ENCODE measurements around the gene ENOX1.

ENOX1 gene

DNA sequence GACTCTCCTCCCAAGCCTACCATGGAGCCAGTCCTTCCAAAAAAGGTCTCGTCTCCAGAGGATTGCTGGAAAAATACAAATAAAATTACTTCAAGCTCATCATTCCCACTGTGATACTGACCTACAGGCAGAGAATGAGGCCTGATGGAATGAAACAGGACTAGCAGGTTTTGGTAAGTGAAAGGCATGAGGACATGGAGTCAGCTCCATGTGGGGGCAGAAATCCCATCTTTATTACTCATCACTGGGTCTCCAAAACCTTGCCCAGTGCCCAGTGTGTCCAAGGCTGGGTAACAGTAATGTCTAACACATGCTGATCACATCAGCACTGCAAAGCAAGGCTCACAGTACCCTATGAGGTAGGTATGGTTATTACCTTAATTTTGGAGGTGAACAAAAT is 528.0 kb downstream of the ENOX1 start:
- DNase-seq (ENCODE audit: low read depth in 2 of 2): no peak

DNA sequence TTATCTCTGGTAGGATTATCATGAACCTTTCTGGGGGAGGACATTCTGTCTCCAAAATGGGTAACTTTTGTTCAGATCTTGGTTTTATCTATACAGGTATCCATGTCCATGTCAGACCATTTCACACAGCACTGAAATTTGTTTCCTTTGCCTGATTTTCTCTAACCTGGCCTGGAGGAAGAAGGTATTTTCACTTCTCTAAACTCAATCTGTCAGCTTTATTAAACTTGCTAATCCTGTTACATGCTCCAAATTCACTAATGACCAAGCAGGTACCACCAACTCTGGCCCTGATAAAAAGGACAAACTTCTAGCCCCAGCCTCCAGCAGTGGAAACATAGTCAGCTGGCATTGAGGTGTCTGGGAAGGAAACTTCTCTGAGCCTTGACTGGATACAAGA is 529.0 kb downstream of the ENOX1 start:
- DNase-seq (ENCODE audit: low read depth in 2 of 2): no peak

DNA sequence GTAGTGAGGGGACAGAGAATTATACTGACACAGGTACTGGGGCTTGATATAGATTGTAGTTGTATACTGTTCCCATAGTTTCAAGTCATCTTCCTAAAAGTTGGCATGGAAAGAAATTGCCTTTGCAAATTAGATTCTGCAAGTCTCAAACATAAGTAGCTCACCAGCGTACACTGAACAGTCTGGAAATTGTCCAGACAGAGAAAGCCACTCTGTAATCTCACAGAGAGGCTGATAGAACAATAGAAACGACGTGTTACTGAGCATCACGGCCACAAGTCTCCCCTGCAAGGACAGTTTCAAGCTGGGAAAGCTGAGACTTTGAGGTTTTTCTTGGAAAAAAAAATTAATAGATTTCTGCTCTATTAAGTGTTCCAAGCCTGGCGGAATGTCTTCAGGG is 534.8 kb downstream of the ENOX1 start:
- DNase-seq (ENCODE audit: low read depth in 2 of 2): no peak

GRCh38 chr13:43246382-43246781 is 540.4 kb downstream of the ENOX1 start:
- DNase-seq (ENCODE audit: low read depth in 2 of 2): no peak

GRCh38 chr13:43245374-43245964 is 541.3 kb downstream of the ENOX1 start:
- peak; percentile 76 to 83 for DNase-seq (ENCODE audit: low read depth in 2 of 2)

DNA sequence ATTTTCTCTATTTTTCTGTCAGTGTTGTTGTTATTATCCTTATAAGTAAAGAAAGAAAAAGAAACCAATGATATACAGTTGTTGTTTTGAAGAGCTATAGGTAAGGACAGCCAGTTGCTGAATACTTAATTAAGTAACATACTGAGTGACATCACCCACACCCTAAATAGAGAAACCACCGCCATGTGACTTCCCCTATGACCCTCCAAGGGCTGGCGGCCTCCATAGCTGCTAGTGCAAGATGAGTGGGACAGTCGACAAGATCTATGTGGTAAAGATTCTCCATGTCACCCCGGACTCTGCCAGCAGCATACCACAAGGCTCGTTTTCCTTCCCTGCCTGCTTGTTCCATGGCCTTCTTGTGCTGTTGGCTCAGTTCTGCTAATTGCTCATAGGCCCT is 542.3 kb downstream of the ENOX1 start:
- DNase-seq (ENCODE audit: low read depth in 2 of 2): no peak

- DNase-seq (ENCODE audit: low read depth in 2 of 2): no peak
Observed at GRCh38 chr13:43243711-43244110, 543.1 kb downstream of the ENOX1 start.

DNA sequence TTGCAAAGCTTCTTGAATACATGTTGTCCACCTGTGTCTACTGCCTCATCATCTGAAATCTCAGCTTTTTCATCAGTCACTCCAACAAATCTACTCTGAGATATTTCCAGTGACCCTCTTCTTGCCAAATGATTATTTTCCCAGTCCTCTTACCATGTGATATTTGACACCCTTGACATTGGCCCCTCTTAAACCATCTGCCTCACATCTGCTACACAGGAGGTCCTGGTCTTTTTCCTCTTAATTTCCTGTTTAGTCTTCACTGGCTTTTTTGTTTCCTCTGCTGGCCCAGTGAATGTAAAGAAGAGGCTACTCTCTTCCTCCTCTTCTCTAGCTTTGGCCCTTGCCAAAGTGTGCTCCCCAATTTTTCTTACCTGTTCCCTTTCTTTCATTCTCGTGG is 544.7 kb downstream of the ENOX1 start:
- no peak for DNase-seq (ENCODE audit: low read depth in 2 of 2)

DNA sequence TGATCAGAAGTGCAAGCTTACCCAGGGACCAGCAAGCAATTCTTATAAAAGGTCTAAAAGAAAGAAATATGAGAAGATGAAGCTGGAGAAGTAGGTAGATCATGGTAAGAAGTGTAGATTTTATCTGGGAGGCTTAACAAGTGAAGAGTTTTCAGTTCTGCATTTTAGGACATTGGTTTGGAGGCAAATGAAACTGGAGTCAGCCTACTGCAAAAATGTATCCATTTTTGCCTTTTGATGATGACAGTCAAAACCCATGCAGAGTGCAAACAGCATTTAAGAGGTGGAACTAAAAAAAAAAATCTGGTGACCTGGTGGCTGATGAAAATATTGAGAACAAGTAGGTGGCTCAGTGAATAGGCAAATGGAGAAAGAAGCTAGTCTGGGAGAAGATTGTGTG is 546.5 kb downstream of the ENOX1 start:
- no peak for DNase-seq (ENCODE audit: low read depth in 2 of 2)

GRCh38 chr13:43239275-43239840 is 547.4 kb downstream of the ENOX1 start:
- DNase-seq (ENCODE audit: low read depth in 2 of 2): no peak

DNA sequence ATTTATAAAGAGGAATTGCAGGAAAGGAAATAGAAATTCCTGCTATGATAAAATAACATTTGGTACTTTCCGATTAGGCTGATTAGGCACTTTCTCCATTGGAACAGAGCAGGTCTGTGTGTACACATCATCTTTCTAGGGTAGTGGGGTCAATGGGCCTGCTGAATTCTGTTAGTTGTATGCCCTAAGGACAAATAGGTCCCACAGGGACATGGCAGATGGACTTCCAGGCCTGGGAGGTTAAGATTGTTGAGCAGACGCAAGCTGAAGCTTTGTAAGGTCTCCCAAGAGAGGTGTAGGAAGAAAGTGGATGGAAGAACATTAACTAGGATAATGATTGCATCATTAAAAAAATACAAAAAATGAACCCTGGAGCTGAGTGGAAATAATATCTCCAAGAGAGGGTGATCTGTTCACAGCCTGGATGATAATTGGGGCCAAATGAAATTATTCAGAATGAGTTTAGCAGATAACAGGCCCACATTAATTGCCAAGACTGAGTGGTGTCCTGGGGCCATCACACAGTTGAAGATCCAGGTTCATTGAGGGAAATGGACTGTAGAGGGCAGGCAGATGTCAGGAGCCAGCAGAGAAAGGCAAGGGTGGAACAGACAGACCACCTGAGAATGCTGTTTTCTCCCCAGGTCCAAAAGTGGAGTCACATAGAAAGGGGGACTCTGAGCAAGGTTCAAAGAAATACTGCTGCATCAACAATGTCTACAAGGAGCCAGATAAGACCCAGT is 548.3 kb downstream of the ENOX1 start:
- no peak for DNase-seq (ENCODE audit: low read depth in 2 of 2)

- no peak for DNase-seq (ENCODE audit: low read depth in 2 of 2)
Observed at GRCh38 chr13:43237616-43238015, 549.2 kb downstream of the ENOX1 start.

GRCh38 chr13:43235028-43235427 is 551.7 kb downstream of the ENOX1 start:
- peak in 1 of 2 experiments; percentile 13 for DNase-seq (ENCODE audit: low read depth in 2 of 2)

- peak; percentile 78 to 80 for DNase-seq (ENCODE audit: low read depth in 2 of 2)
Observed at GRCh38 chr13:43232873-43233265, 553.9 kb downstream of the ENOX1 start.

DNA sequence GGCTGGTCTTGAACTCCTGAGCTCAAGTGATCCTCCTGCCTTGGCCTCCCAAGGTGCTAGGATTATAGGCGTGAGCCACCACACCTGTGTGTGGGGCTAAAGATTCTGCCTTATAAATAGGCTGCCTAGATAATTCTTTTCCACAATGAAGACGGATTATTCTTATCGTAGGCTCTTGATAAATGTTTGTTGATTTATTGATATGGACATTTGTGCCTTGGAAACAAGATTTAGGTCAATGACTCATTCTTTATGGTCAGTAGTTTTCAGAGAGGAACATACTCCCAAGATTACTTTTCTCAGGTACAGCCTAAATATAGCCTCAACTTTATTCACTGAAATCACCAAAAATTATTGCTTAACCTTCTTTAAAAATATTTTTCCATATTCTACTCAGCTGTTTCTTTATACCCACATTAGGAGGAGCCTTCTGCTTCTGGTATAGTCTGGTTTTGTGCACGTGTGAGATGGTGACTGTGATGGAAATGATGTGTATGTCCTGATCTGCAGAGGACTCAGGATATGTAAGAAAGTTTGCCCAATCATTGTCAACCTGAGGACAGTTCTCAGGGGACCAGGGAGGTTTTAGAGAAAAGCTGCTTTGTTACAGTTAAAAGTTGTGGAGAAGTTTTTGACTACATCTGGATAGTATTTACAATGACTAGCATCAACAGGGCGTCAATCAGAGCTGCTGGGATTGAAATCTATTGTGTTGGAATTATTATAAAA is 554.5 kb downstream of the ENOX1 start:
- peak in 1 of 2 experiments; percentile 15 for DNase-seq (ENCODE audit: low read depth in 2 of 2)

DNA sequence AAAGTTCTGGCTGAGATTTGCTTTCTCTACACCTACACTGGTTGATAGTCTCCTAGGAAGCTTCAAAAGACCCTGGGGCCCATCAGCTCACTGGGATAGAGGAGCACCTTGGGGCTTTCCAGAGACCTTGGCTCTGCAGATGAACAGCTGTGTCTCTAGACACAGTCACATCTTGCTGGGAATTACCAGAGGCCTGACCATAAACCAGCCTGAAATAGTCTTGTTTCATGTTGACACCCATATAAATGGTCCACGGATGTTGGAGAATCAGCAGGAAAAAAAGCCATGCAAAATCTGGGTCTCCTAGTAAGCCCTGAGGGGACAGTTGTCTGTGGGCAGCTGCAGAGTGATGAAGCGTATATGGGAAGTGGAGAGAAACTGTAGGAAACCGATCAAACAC is 555.8 kb downstream of the ENOX1 start:
- no peak for DNase-seq (ENCODE audit: low read depth in 2 of 2)

DNA sequence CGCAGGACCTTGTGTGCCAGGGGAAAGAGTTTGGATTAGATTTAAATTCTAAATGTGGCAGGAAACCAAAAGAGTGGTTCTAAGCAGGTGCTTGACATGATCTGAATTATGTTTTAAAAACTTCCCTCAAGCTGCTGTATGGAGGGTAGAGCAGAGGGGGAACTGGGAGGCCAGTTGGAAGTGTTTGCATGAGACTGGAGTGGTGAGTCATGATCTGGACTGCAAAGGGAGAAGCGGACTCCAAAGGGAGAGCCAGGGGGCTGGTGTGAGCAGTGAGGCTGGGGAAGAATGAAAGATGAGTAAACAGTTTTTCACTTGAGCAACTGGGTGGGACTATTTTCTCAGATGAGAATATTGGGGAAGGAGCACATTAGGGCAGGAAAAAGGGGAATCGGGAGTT is 557.3 kb downstream of the ENOX1 start:
- no peak for DNase-seq (ENCODE audit: low read depth in 2 of 2)

- no peak for DNase-seq (ENCODE audit: low read depth in 2 of 2)
Observed at GRCh38 chr13:43227721-43228120, 559.1 kb downstream of the ENOX1 start.

DNA sequence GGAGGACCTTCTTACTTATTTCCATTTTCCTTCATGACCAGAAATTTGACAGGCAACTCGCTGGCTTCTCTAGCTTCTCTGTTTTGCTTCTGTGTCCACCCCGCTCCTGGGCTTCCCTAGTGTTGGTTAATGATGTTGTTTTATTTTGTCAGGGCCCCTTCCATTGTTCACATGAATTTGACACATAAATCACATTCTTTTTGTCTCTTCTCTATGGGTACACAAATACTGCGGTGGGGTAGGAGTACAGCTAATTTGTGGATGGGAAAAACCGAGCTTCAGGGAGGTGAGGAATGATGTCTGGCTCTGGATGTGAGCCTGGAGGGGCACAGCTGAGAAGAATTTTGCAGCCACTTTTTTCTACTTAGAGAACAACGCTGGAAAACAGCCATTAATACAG is 563.6 kb downstream of the ENOX1 start:
- no peak for DNase-seq (ENCODE audit: low read depth in 2 of 2)

- DNase-seq (ENCODE audit: low read depth in 2 of 2): no peak
Observed at GRCh38 chr13:43222086-43222485, 564.7 kb downstream of the ENOX1 start.

DNA sequence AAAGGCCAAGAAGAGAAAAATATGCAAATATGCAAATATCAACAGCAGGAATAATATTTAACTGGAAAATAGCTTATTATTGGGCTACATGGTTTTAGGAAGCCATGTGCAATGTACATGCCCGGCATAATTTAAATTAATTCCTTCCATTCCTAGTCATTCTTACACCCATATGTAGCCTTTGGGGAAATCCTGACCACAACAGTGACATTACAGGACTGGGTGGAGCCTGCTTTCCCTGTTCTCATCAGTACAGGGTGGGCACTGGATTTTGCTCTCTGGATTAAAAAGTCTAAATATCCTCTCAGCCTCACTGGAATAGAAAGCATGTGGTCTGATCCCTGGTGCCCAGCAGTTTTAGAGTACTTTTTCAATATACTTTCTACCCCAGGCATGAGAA is 565.2 kb downstream of the ENOX1 start:
- no peak for DNase-seq (ENCODE audit: low read depth in 2 of 2)

- no peak for DNase-seq (ENCODE audit: low read depth in 2 of 2)
Observed at GRCh38 chr13:43220873-43221595, 565.7 kb downstream of the ENOX1 start.
